Astrocyte (in vitro differentiated cells and primary cell): ENCODE data around the gene FBXL16.

Experiments used
- CTCF ChIP-seq: IDR thresholded peaks from 2 replicates; pipeline ENCODE4 v1.5.1; 2011; ENCODE audit warnings: low read depth, mild to moderate bottlenecking, inconsistent platforms, low read length, moderate library complexity; ENCODE audit not compliant: insufficient read depth
- EZH2 ChIP-seq: IDR thresholded peaks from 2 replicates; pipeline ENCODE4 v1.6.1; 2012; ENCODE audit warnings: mild to moderate bottlenecking, low read length, inconsistent platforms; ENCODE audit not compliant: insufficient read depth

GRCh38 chr16:734981-735881, 29.6 kb upstream of the FBXL16 start:
- TF ChIP-seq CTCF (no peak), EZH2 (no peak)
